Choroid plexus epithelial cell (primary cell): ENCODE measurements around the gene AUTS2.

ENCODE experiments used
- DNase-seq: peaks from one replicate; pipeline ENCODE4 v3.0.0-alpha.2; 2010; ENCODE audit warnings: low read depth
- H3K4me3 ChIP-seq: 2 replicates; pipeline ENCODE4 v1.5.1; 2011; ENCODE audit warnings: low read depth, mild to moderate bottlenecking, control low read depth, low read length, moderate library complexity
- TF ChIP-seq, protein P1 (sequence below): conservative IDR thresholded peaks from 2 replicates; pipeline ENCODE4 v1.5.1; 2011; ENCODE audit warnings: low read depth, mild to moderate bottlenecking, control low read depth, inconsistent platforms, low read length, moderate library complexity

AUTS2 gene

DNA sequence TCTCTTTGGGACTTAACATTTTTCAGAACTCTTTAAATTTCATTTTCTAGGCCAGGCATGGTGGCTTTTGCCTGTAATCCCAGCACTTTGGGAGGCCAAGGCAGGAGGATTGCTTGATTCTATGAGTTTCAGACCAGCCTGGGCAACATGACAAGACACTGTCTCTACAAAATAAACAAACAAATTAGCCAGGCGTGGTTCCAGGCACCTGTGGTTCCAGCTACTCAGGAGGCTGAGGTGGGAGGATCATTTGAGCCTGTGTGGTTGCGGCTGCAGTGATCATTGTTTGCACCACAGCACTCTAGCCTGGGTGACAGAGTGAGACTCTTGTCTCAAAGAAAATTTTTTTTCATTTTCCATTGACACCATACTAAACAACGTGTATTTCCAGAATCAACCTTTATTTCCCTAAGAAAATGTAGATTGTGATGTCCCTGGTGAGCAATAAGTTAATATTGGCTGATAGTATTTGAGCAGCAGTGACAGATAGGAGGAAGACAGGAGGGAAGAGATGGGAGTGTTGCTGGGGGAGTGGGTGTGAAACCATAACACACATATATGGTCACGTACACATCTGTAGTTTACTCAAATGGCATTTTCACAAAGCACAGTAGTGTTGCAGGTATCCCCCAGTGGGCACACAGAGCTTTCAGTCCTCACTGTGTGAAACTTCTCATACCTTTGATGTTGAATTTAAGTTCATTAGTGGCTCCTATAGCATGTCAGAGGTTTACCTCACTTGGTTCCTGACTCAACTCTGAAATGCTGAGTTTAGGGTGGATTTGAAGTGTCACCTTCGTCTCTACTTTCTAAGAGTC lies 205.6 kb downstream of the AUTS2 start:
- DNase-seq = no peak
- H3K4me3 ChIP-seq = no peak overlapping the region
- TF ChIP-seq, protein P1, sequence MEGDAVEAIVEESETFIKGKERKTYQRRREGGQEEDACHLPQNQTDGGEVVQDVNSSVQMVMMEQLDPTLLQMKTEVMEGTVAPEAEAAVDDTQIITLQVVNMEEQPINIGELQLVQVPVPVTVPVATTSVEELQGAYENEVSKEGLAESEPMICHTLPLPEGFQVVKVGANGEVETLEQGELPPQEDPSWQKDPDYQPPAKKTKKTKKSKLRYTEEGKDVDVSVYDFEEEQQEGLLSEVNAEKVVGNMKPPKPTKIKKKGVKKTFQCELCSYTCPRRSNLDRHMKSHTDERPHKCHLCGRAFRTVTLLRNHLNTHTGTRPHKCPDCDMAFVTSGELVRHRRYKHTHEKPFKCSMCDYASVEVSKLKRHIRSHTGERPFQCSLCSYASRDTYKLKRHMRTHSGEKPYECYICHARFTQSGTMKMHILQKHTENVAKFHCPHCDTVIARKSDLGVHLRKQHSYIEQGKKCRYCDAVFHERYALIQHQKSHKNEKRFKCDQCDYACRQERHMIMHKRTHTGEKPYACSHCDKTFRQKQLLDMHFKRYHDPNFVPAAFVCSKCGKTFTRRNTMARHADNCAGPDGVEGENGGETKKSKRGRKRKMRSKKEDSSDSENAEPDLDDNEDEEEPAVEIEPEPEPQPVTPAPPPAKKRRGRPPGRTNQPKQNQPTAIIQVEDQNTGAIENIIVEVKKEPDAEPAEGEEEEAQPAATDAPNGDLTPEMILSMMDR = no peak

DNA sequence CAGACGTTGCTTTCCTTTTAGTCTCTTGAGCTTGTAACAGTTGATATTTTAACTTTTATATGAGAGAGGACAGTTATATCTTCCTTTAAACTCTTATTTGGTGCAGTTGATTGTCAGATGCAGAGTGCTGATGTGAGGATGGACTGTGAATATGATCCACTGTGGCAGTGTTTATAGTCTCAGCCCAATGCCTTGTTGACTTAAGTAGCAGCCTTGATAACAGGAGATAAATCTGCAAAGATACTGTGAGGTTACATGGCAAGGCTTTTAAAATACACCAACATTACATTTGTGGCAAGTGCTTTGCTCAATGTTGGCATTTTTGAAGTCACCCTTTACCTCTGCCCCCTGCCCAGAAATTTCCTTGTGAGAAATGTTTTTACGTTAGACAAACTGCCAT lies 206.7 kb downstream of the AUTS2 start:
- H3K4me3 ChIP-seq = no peak overlapping the region
- no peak for DNase-seq
- TF ChIP-seq, protein P1 = no peak

DNA sequence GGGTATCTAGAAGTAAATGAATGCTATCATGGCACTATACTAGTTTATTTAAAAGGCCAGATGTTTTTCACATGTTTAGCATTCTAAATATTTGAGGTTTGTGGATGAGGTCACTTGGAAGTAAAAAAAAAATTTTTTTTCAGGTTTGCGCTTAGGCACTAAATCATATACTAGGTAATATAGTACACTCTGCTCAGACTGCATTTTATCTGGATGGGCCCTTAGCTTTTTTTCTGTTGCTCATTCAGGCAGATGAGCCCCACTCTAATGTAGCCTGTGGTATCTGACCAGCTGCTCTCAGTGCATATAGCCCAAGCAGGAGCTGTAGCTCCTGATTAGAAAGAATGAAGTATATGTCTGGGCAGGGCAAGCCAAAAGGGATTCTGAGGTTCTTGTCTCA lies 210.1 kb downstream of the AUTS2 start:
- TF ChIP-seq, protein P1 = no peak
- peak; percentile 10 for DNase-seq
- no peak overlapping the region for H3K4me3 ChIP-seq

DNA sequence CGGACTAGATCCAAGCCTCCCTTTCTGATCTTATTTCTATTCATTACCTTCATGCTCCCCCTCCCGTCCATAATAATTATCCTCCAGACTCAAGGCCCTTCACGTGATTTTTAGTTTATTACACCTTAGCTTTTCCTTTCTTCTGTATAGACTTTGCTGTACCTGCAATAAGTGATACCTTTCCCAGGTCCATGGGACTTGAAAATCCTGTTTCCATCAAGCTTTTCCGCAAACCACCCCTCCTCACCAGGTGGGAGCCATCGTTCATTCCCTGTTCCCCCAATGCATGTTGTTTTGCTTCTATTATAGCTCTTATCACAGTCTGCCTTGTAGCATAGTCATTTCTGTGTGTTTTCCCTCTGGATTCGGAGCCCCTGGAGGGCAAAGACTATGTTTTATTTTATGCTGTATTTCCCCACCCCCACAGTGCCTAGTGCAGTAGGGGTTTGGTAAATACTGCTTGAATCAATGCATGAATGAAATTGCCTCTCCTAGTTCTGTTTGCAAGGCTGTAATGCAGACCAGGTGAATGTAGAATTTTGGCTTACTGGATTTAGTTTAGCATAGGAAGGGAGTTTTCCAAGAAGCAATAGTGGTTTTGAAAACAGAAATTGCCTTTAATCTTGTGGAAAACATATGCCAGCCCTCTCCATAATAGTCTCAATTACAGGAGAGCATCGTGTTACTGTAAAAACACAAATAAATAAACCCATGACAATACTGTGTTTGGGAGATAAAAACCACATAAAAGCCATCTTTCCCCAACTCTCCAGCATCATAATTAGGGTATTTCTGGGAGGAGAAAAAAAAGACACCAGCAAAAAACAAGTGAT lies 213.4 kb downstream of the AUTS2 start:
- TF ChIP-seq, protein P1 = no peak
- no peak for DNase-seq
- no peak overlapping the region for H3K4me3 ChIP-seq

DNA sequence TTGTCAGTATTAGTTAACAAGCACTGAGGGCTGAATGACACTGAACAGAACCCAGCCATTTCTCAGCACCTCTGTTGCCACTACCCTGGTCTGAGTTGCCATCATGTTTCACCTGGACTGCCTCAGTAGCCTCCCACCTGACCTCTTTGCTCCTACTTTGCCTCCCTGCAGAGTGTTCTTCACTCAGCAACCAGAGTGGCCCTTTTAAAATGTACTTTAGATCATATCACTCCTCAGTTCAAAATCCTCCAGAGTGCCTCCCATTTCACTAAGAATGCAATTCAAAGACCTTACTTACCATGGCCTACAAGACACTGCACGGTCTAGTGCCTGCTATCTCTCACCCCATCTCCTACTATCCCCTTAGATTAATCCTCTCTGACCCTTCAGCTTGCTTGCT lies 214.5 kb downstream of the AUTS2 start:
- TF ChIP-seq, protein P1 = no peak
- H3K4me3 ChIP-seq = no peak overlapping the region
- no peak for DNase-seq

DNA sequence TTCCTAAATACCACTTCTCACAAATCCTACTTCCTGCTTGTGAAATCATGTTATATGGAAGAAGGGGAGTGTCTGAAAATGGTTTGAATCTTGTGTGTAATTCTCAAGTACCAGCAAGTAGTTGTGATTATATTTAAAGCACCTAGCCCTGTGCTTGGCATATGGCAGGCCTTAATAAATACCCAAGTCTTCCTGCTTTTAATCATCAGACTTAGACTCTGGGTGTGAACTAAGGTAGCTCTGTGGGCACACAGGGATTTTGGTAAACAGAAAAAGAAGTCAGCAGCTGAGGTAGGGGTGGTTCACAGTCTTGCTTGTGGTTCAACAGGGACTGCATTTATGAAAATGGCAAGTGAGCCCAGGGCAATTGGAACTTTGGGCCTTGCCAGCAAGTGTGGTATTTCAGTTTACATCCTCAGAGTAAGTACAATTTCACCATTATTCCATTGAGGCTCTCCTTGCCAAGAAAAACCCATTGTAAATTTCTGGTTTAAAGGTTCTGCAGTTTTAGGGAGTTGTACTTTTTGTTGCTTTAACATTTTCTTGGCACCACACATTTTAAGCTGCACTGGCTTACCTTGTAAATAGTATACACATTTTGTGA lies 215.5 kb downstream of the AUTS2 start:
- H3K4me3 ChIP-seq = no peak overlapping the region
- TF ChIP-seq, protein P1 = no peak
- DNase-seq = no peak
